ENCODE data around the gene DUS4L.
A peak's percentile ranks its signal among the peaks of the same experiment; 100 is the strongest.

- TF ChIP-seq EP300 (IDR thresholded peaks at IDR 0.05): no peak
- TF ChIP-seq POLR2AphosphoS5 (IDR thresholded peaks at IDR 0.05): peak in 1 of 4 donors; percentile 5
- TF ChIP-seq, protein P1, sequence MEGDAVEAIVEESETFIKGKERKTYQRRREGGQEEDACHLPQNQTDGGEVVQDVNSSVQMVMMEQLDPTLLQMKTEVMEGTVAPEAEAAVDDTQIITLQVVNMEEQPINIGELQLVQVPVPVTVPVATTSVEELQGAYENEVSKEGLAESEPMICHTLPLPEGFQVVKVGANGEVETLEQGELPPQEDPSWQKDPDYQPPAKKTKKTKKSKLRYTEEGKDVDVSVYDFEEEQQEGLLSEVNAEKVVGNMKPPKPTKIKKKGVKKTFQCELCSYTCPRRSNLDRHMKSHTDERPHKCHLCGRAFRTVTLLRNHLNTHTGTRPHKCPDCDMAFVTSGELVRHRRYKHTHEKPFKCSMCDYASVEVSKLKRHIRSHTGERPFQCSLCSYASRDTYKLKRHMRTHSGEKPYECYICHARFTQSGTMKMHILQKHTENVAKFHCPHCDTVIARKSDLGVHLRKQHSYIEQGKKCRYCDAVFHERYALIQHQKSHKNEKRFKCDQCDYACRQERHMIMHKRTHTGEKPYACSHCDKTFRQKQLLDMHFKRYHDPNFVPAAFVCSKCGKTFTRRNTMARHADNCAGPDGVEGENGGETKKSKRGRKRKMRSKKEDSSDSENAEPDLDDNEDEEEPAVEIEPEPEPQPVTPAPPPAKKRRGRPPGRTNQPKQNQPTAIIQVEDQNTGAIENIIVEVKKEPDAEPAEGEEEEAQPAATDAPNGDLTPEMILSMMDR (IDR thresholded peaks at IDR 0.05): no peak
These were observed 955 bp downstream of the DUS4L start for GRCh38 chr7:107564553-107565298.

Data from sigmoid colon (tissue), 4 donors.